B cell (primary cell): ENCODE data around the gene PDGFRA. TPM values are rescaled to one million over a fixed set of nuclear protein-coding genes. Genes with fewer than 3 reads are reported as not detected.
A peak's percentile ranks its signal among the peaks of the same experiment; 100 is the strongest.

Experiments
- ATAC-seq: fragments of 200-7000 bp; cut with Tn5 transposase; one replicate; pipeline ENCODE4 v1.10.0; 2021; ENCODE audit warnings: low read depth, mild to moderate bottlenecking, moderate number of reproducible peaks, moderate library complexity
- CTCF ChIA-PET: fragments of 350-600 bp; sonication (Branson Sonifier 250); formaldehyde crosslinking; loops from one replicate; lab custom pipeline; 2021; ENCODE audit warnings: antibody characterized with exemption, inconsistent platforms; lab: Charles Lee
- POLR2A ChIA-PET: fragments of 350-600 bp; sonication (Branson Sonifier 250); formaldehyde crosslinking; loops from one replicate; lab custom pipeline; 2021; ENCODE audit warnings: antibody characterized with exemption; lab: Charles Lee
- DNase-seq: peaks from one replicate; pipeline ENCODE4 v3.0.0; 2013
- H2AFZ ChIP-seq: 2 replicates; pipeline ENCODE4 v1.6.1; 2012; ENCODE audit warnings: mild to moderate bottlenecking, low read depth, low read length; ENCODE audit not compliant: insufficient read depth, poor library complexity, severe bottlenecking
- H3K27ac ChIP-seq, 2 donors: 1 replicate in 1 of 2; 2 replicates in 1 of 2; pipeline ENCODE4 v1.5.1; 2012 to 2013; ENCODE audit warnings: low read length in 2 of 2, mild to moderate bottlenecking in 2 of 2, moderate library complexity in 1 of 2
- H3K27me3 ChIP-seq, 4 experiments: fragments of 200-600 bp in 1 of 4; sonication (generic) in 1 of 4; replicated peaks in 1 of 4; 1 replicate in 2 of 4; 2 replicates in 2 of 4; pipeline versions ENCODE4 v1.6.1 to v1.7.0; 2013 to 2016; ENCODE audit warnings: low read length in 3 of 4, mild to moderate bottlenecking in 2 of 4, mixed read lengths in 1 of 4, moderate library complexity in 1 of 4; ENCODE audit not compliant: insufficient read depth in 4 of 4, control insufficient read depth in 3 of 4; ENCODE audit errors: control extremely low read depth in 1 of 4
- H3K36me3 ChIP-seq, 2 experiments: replicated peaks in 1 of 2; 1 replicate in 1 of 2; 2 replicates in 1 of 2; pipeline versions ENCODE4 v1.6.1 to v1.7.1; 2013; ENCODE audit warnings: low read length in 1 of 2; ENCODE audit not compliant: insufficient read depth in 2 of 2, control insufficient read depth in 1 of 2; ENCODE audit errors: control extremely low read depth in 1 of 2, extremely low read depth in 1 of 2
- H3K4me1 ChIP-seq, 2 donors: fragments of 200-600 bp in 1 of 2; sonication (generic) in 1 of 2; 1 replicate in 1 of 2; 2 replicates in 1 of 2; pipeline versions ENCODE4 v1.5.1 to v1.6.1; 2013 to 2017; ENCODE audit warnings: low read length in 2 of 2; ENCODE audit not compliant: control insufficient read depth in 2 of 2, insufficient read depth in 2 of 2
- H3K4me2 ChIP-seq: replicated peaks from 2 replicates; pipeline ENCODE3; 2012; ENCODE audit warnings: mild to moderate bottlenecking, low read depth, low read length; ENCODE audit not compliant: poor library complexity, severe bottlenecking
- H3K4me3 ChIP-seq, 5 experiments: fragments of 200-600 bp in 1 of 5; sonication (generic) in 1 of 5; 1 replicate in 3 of 5; 2 replicates in 2 of 5; pipeline versions ENCODE4 v1.5.1 to v1.7.0; 2011 to 2016; ENCODE audit warnings: low read length in 4 of 5, mild to moderate bottlenecking in 4 of 5, low read depth in 2 of 5, control low read depth in 1 of 5, moderate library complexity in 1 of 5; ENCODE audit not compliant: insufficient read depth in 1 of 5; ENCODE audit errors: control extremely low read depth in 1 of 5, extremely low read depth in 1 of 5
- H3K79me2 ChIP-seq: fragments of 200-600 bp; sonication (generic); one replicate; pipeline ENCODE4 v1.6.0; 2016; ENCODE audit warnings: low read length; ENCODE audit not compliant: control insufficient read depth, insufficient read depth
- H3K9ac ChIP-seq: fragments of 200-600 bp; sonication (generic); 2 replicates; pipeline ENCODE4 v1.6.1; 2017; ENCODE audit warnings: mild to moderate bottlenecking, low read length, moderate library complexity
- H3K9me3 ChIP-seq, 3 donors: one replicate each; pipeline versions ENCODE4 v1.6.1 to v1.7.1; 2013; ENCODE audit warnings: low read length in 2 of 3; ENCODE audit not compliant: control insufficient read depth in 2 of 3, insufficient read depth in 1 of 3; ENCODE audit errors: control extremely low read depth in 1 of 3
- H4K20me1 ChIP-seq: 2 replicates; pipeline ENCODE4 v1.6.0; 2012; ENCODE audit warnings: mild to moderate bottlenecking, low read length; ENCODE audit not compliant: insufficient read depth, control insufficient read depth, poor library complexity, severe bottlenecking
- H3K27ac Mint-ChIP-seq: one replicate; pipeline ENCODE4 v1.8.0; 2021; ENCODE audit warnings: mixed read lengths
- H3K27me3 Mint-ChIP-seq: one replicate; pipeline ENCODE4 v1.8.0; 2021; ENCODE audit warnings: mixed read lengths
- H3K4me1 Mint-ChIP-seq: one replicate; pipeline ENCODE4 v1.8.0; 2021; ENCODE audit warnings: mixed read lengths
- H3K4me3 Mint-ChIP-seq: one replicate; pipeline ENCODE4 v1.8.0; 2021; ENCODE audit warnings: mixed read lengths
- H3K9me3 Mint-ChIP-seq: one replicate; pipeline ENCODE4 v1.8.0; 2022; ENCODE audit warnings: mixed read lengths; ENCODE audit not compliant: insufficient read depth
- CTCF ChIP-seq: fragments of 200-600 bp; IDR thresholded peaks from one replicate; pipeline ENCODE4 v1.8.0; 2022; ENCODE audit warnings: antibody characterized with exemption, mild to moderate bottlenecking
- EZH2 ChIP-seq: IDR thresholded peaks from 2 replicates; pipeline ENCODE4 v1.6.1; 2012; ENCODE audit warnings: borderline replicate concordance, low read depth, mild to moderate bottlenecking, moderate library complexity, low read length; ENCODE audit not compliant: insufficient read depth, poor library complexity, severe bottlenecking
- WGBS: methylation state at CpG from one replicate; pipeline ENCODE4 v1.1.5; 2013; ENCODE audit warnings: missing lambda C conversion rate; ENCODE audit not compliant: insufficient coverage; 5-methylcytosine and 5-hydroxymethylcytosine counted together
- intact Hi-C: fragments of 100-400 bp; cut with micrococcal nuclease; formaldehyde crosslinking; loops from one replicate; pipeline ENCODE4 v1.10.0; 2022
- polyA plus RNA-seq: library from polyadenylated mRNA; depleted of rRNA; stranded (reverse); fragments of >200 nt; gene quantifications from 2 replicates; pipeline ENCODE4 v1.2.3, GENCODE V29; 2012
- total RNA-seq, 2 donors: library from RNA; stranded (reverse); fragments of 120-200 nt in 1 of 2; gene quantifications; 1 replicate in 1 of 2; 2 replicates in 1 of 2; pipeline versions ENCODE4 v1.2.3 to v1.2.4, GENCODE V29; 2013 to 2022

The PDGFRA gene
- total and polyA plus RNA-seq, 2 donors (not counting 1 experiment from before 2014, with no cell fraction given), result not detected

GRCh38 chr4:54224996-54225597 is 4.0 kb upstream of the PDGFRA start:
- peak overlapping the region; percentile 85 for H3K4me3 Mint-ChIP-seq
- Histone ChIP-seq H3K9me3 (peaks cover 0 to 29% (median 0%) of the 10 kb centered on the region in 3 donors), H3K36me3 (no peaks in the 10 kb centered on the region), H3K4me2 (no peak overlapping the region), H3K4me1 (peaks cover 32 to 45% of the 10 kb centered on the region in 2 donors), H3K27ac (no peak overlapping the region), H3K4me3 (no peak overlapping the region), H3K27me3 (peaks cover 0 to 65% (median 54%) of the 10 kb centered on the region in 4 experiments), H3K9ac (no peak overlapping the region), H3K79me2 (no peaks in the 10 kb centered on the region), H4K20me1 (no peaks in the 10 kb centered on the region), H2AFZ (no peak overlapping the region)
- H3K4me1 Mint-ChIP-seq, result peaks cover 41% of the 10 kb centered on the region
- no peak overlapping the region for H3K27ac Mint-ChIP-seq
- CTCF ChIA-PET, result interaction anchor here (0.7 to 3.0 kb wide), 3 partner anchors 9 to 12 kb away, joined by 3 to 12 read pairs (median 4); no protein-coding TSS in a partner anchor
- DNase-seq, result no peak
- POLR2A ChIA-PET, result no interaction called here
- TF ChIP-seq EZH2 (no peak), CTCF (no peak)
- H3K9me3 Mint-ChIP-seq, result no peaks in the 10 kb centered on the region
- intact Hi-C loops, result no loop called here
- no peak for ATAC-seq
- 72% methylated on average over 5 of the region's 6 CpGs for WGBS
- H3K27me3 Mint-ChIP-seq, result peaks cover 68% of the 10 kb centered on the region

- Histone ChIP-seq H3K4me3 (peak overlapping the region in 4 of 5 experiments; percentile 7 to 57 (median 29)), H3K4me1 (peaks cover 38 to 52% of the 10 kb centered on the region in 2 donors), H3K9ac (peak overlapping the region; percentile 49), H2AFZ (peak overlapping the region; percentile 67), H3K27ac (no peak overlapping the region), H3K9me3 (peaks cover 0 to 36% (median 0%) of the 10 kb centered on the region in 3 donors), H3K36me3 (no peaks in the 10 kb centered on the region), H3K4me2 (peak overlapping the region; percentile 75), H3K27me3 (peaks cover 0 to 72% (median 61%) of the 10 kb centered on the region in 4 experiments), H4K20me1 (no peaks in the 10 kb centered on the region), H3K79me2 (no peaks in the 10 kb centered on the region)
- Mint-ChIP-seq H3K27me3 (peaks cover 71% of the 10 kb centered on the region), H3K4me3 (peak overlapping the region; percentile 85), H3K4me1 (peaks cover 43% of the 10 kb centered on the region), H3K9me3 (no peaks in the 10 kb centered on the region), H3K27ac (no peak overlapping the region)
- ChIA-PET POLR2A (no interaction called here), CTCF (interaction anchor here (0.6 to 3.0 kb wide), 4 partner anchors 8 to 296 kb away, joined by 3 to 12 read pairs (median 4); no protein-coding TSS in a partner anchor)
- peak; percentile 35 for DNase-seq
- 6% methylated on average over 26 of the region's 33 CpGs for WGBS
- intact Hi-C loops, result no loop called here
- no peak for ATAC-seq
- peak; percentile 32 for TF ChIP-seq EZH2
- TF ChIP-seq CTCF, result no peak
Observed at GRCh38 chr4:54225598-54226403, 3.3 kb upstream of the PDGFRA start.
